Activated CD8-positive, alpha-beta T cell treated with anti-CD3 and anti-CD28 coated beads, Interleukin-2, amount 10 ng/mL, durations not matched to agents 7 days and 5 days (primary cell): ENCODE data around the gene MVK. TPM values are rescaled to one million over a fixed set of nuclear protein-coding genes. Genes with fewer than 3 reads are reported as not detected.

Experiments used
- ATAC-seq: fragments of 150-1000 bp; cut with Tn5 transposase; one replicate; pipeline ENCODE4 v1.10.0; 2021; ENCODE audit warnings: moderate library complexity
- CTCF ChIA-PET: fragments of 350-600 bp; sonication (Branson Sonifier 250); formaldehyde crosslinking; loops from one replicate; lab custom pipeline; 2021; ENCODE audit warnings: antibody characterized with exemption; lab: Charles Lee
- POLR2A ChIA-PET: fragments of 350-600 bp; sonication (Branson Sonifier 250); formaldehyde crosslinking; loops from one replicate; lab custom pipeline; 2021; ENCODE audit warnings: antibody characterized with exemption; lab: Charles Lee
- DNase-seq: peaks from one replicate; pipeline ENCODE4 v3.0.0-alpha.2; 2020
- H3K27ac Mint-ChIP-seq: one replicate; pipeline ENCODE4 v1.8.0; 2021; ENCODE audit warnings: mild to moderate bottlenecking, mixed read lengths
- H3K27me3 Mint-ChIP-seq: one replicate; pipeline ENCODE4 v1.8.0; 2021; ENCODE audit warnings: low read depth, mixed read lengths
- H3K36me3 Mint-ChIP-seq: one replicate; pipeline ENCODE4 v1.8.0; 2021; ENCODE audit warnings: low read depth, mixed read lengths
- H3K4me1 Mint-ChIP-seq: one replicate; pipeline ENCODE4 v1.8.0; 2021; ENCODE audit warnings: low read depth, mixed read lengths
- H3K4me3 Mint-ChIP-seq: one replicate; pipeline ENCODE4 v1.8.0; 2021; ENCODE audit warnings: mild to moderate bottlenecking, mixed read lengths
- H3K9me3 Mint-ChIP-seq: one replicate; pipeline ENCODE4 v1.8.0; 2022; ENCODE audit warnings: mixed read lengths; ENCODE audit not compliant: insufficient read depth
- total RNA-seq, 2 experiments: library from RNA; stranded (reverse); gene quantifications; one replicate each; pipeline ENCODE4 v1.2.3, GENCODE V29; 2021

The MVK gene
- total RNA-seq, 2 experiments from 2014 or later, result 25.0 to 28.5 TPM

DNA sequence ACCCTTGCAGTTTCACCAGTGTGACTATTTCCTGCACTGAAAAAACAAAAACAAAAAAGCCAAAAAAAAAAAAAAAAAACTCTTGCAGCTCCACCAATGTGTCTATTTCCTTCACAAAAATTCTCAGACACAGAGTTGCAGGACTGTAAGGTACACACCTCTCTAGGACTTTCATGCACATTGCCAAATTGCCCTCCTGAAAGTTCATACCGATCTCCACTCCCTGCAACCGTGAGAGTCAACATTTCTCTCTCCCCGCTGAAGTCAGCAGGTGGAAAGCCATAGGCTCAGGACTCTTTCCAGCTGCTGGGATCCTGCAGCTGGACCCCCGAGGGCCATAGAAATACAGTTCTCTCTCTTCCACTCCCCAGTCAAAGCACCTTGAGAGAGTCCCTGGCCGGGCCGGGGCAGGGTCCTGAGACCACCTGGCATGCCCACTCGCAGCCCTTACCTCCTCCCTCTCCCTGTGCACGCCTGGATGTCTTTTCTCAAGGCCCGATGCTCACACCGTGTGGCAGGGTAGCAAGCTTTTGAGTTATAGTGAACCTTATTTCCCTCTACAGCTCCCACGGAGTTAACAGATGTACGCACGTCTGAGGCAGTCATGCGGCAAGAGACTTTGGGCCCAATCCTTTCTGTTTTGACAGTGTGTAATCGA is 23.9 kb upstream of the MVK start:
- Mint-ChIP-seq H3K27ac (no peak overlapping the region), H3K4me1 (peaks cover 7% of the 10 kb centered on the region), H3K4me3 (no peak overlapping the region), H3K36me3 (no peaks in the 10 kb centered on the region), H3K9me3 (no peaks in the 10 kb centered on the region), H3K27me3 (peaks cover 17% of the 10 kb centered on the region)
- ATAC-seq (no peak), DNase-seq (no peak)
- CTCF ChIA-PET, result no interaction called here
- POLR2A ChIA-PET, result no interaction called here

DNA sequence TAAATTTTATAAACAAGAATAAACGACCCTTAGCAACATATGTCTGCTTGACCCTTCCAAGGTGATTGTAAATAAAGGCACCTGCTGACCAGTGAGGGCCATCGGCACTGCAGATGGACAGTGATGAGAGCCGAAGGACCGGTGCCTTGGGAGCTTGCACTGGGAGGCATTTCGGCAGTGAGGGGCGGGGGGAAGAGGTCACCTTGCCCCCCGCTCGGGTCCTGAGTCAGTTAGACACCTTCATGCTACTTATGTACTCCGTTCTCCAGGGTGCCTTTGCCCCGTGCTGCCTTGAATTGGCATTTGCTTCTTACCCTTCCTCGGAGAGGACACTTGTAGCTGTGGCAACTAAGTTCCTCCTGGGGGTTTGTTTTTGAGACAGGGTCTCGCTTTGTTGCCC is 23.3 kb upstream of the MVK start:
- H3K4me1 Mint-ChIP-seq, result peaks cover 2% of the 10 kb centered on the region
- ATAC-seq, result no peak
- no peak overlapping the region for H3K27ac Mint-ChIP-seq
- ChIA-PET POLR2A (no interaction called here), CTCF (no interaction called here)
- H3K27me3 Mint-ChIP-seq, result peaks cover 17% of the 10 kb centered on the region
- H3K36me3 Mint-ChIP-seq, result no peaks in the 10 kb centered on the region
- H3K9me3 Mint-ChIP-seq, result no peaks in the 10 kb centered on the region
- H3K4me3 Mint-ChIP-seq, result no peak overlapping the region
- no peak for DNase-seq

DNA sequence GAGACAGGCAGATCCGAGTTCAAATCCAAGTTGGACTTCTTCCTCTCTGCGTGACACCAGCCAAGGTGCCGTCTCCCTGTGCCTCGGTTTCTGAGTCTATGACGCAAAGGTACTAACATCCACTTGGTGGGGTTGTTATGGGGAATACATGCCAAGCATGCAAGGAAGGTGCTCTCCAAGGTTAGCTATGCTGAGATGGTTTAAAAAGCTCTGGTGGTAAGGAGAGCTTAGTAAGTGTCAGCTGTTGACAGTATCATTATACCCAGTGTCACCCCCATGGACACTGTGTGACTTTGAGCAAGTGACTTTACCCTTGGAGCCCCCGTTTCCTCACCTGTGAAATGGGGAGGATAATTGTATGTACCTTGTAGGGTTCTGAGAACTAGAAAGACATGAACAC is 22.5 kb upstream of the MVK start:
- ATAC-seq (no peak), DNase-seq (no peak)
- no peaks in the 10 kb centered on the region for H3K4me1 Mint-ChIP-seq
- no peaks in the 10 kb centered on the region for H3K36me3 Mint-ChIP-seq
- H3K9me3 Mint-ChIP-seq, result no peaks in the 10 kb centered on the region
- H3K27me3 Mint-ChIP-seq, result peaks cover 17% of the 10 kb centered on the region
- H3K4me3 Mint-ChIP-seq, result no peak overlapping the region
- ChIA-PET CTCF (interaction anchor here (0.7 kb wide), 1 partner anchor 46 kb away, joined by 3 read pairs; no protein-coding TSS in a partner anchor), POLR2A (no interaction called here)
- H3K27ac Mint-ChIP-seq, result no peak overlapping the region

- POLR2A ChIA-PET, result no interaction called here
- H3K4me1 Mint-ChIP-seq, result no peaks in the 10 kb centered on the region
- no peak for ATAC-seq
- no peak overlapping the region for H3K4me3 Mint-ChIP-seq
- no peak for DNase-seq
- peaks cover 9% of the 10 kb centered on the region for H3K27me3 Mint-ChIP-seq
- no peaks in the 10 kb centered on the region for H3K36me3 Mint-ChIP-seq
- H3K9me3 Mint-ChIP-seq, result no peaks in the 10 kb centered on the region
- H3K27ac Mint-ChIP-seq, result no peak overlapping the region
- CTCF ChIA-PET, result interaction anchor here (1.6 kb wide), 1 partner anchor 125 kb away, joined by 3 read pairs; no protein-coding TSS in a partner anchor
Measured at GRCh38 chr12:109552971-109553370, 20.6 kb upstream of the MVK start.

DNA sequence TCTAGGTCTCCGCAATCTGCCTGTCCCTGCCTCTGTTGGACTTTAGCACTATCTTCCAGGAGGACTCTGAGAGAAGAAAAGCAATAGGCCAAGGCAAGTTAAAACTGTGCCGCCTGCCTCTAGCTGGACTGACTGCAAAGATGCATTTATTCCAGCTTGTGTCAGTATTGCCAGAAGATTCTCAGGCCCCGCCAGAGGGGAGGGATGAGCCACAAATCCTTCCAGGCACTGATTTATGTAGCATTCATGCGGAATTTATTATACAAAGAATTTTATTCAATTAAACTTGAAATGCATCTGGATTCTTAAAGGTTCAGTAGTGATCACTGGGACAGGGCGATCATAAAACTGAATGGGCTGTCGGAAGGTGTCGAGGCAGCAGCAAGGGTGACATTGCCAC is 20.1 kb upstream of the MVK start:
- H3K27me3 Mint-ChIP-seq, result peaks cover 7% of the 10 kb centered on the region
- DNase-seq (no peak), ATAC-seq (no peak)
- ChIA-PET POLR2A (no interaction called here), CTCF (interaction anchor here (1.6 kb wide), 1 partner anchor 125 kb away, joined by 3 read pairs; no protein-coding TSS in a partner anchor)
- H3K9me3 Mint-ChIP-seq, result no peaks in the 10 kb centered on the region
- H3K4me3 Mint-ChIP-seq, result no peak overlapping the region
- H3K27ac Mint-ChIP-seq, result no peak overlapping the region
- H3K36me3 Mint-ChIP-seq, result no peaks in the 10 kb centered on the region
- H3K4me1 Mint-ChIP-seq, result no peaks in the 10 kb centered on the region

DNA sequence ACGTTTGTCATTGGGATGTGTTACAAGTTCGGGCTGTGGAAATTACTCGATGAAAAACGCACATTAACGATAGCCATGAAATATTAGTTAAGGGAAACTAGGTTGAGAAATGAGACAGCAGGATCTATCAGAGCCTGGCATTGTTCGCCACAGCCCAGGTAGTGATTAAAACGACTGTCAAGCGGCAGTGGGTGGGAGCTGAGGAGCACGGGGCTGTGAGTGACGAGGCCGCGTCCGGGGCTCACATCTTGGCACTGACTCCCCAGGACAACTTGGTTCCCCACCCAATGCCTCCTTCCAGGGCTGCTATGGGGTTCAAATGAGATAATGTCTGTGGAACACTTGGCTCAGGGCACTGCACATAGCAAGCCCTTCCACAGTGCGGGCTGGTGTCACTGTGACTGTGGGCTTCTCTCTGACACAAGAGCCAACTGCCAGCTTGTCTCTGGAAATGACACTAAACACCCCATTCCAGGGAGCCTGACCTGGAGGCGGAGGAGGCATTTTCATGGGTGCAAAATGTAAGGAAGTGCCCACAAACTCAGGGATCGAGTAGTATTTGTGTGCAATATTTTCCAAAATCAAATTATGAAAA is 19.6 kb upstream of the MVK start:
- Mint-ChIP-seq H3K4me1 (no peaks in the 10 kb centered on the region), H3K27me3 (peaks cover 4% of the 10 kb centered on the region), H3K27ac (no peak overlapping the region), H3K36me3 (no peaks in the 10 kb centered on the region), H3K9me3 (no peaks in the 10 kb centered on the region), H3K4me3 (no peak overlapping the region)
- ATAC-seq (no peak), DNase-seq (no peak)
- ChIA-PET POLR2A (no interaction called here), CTCF (interaction anchor here (1.6 kb wide), 1 partner anchor 126 kb away, joined by 3 read pairs; no protein-coding TSS in a partner anchor)

GRCh38 chr12:109554761-109555160 is 18.8 kb upstream of the MVK start:
- POLR2A ChIA-PET, result no interaction called here
- ATAC-seq (no peak), DNase-seq (no peak)
- Mint-ChIP-seq H3K27ac (no peak overlapping the region), H3K4me3 (no peak overlapping the region), H3K9me3 (no peaks in the 10 kb centered on the region), H3K4me1 (no peaks in the 10 kb centered on the region), H3K36me3 (no peaks in the 10 kb centered on the region), H3K27me3 (no peaks in the 10 kb centered on the region)
- CTCF ChIA-PET, result no interaction called here

DNA sequence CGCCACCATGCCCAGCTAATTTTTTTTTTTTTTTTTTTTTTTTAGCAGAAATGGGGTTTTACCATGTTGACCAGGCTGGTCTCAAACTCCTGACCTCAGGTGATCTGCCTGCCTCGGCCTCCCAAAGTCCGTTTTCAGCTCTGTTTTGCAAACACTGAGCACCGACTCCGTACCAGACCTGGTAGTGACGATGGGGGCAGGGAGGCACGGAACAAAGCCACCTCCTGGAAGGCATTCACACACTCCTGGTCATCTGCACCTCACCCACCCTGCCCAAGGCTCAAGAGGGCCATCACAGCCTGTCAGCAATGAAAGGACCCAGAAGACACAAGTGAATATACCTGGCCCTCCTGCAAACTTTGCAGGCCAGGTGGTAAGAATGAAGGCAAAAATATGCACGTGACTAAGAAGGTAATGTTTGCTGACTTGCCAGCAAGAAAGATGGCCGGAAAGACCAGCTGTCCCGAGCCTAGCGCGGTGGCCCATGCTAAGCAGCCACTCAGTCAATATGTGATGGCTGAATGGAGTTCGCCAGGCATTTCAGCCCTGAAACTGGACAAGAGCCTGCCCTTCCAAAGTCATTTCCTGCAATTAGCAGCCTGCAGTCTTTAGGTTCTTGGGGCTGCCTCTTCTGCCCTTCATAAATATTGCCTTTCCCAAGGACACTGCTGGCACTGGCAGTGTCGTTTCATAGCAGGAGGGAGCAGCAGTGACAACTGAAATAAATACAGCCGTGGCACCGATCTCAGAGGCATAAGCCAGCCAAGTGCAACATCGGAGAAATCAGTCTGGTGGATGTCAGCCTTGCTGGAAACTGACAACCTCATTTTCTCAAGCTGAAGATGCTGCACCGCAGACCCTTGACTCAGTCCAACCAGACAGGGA is 17.9 kb upstream of the MVK start:
- no peak overlapping the region for H3K27ac Mint-ChIP-seq
- ChIA-PET POLR2A (no interaction called here), CTCF (interaction anchor here (0.8 to 1.1 kb wide), 2 partner anchors 36 to 121 kb away, joined by 3 read pairs; no protein-coding TSS in a partner anchor)
- H3K4me1 Mint-ChIP-seq, result no peaks in the 10 kb centered on the region
- no peaks in the 10 kb centered on the region for H3K27me3 Mint-ChIP-seq
- no peaks in the 10 kb centered on the region for H3K36me3 Mint-ChIP-seq
- ATAC-seq (no peak), DNase-seq (no peak)
- H3K9me3 Mint-ChIP-seq, result no peaks in the 10 kb centered on the region
- H3K4me3 Mint-ChIP-seq, result no peak overlapping the region

GRCh38 chr12:109557200-109557599 is 16.4 kb upstream of the MVK start:
- POLR2A ChIA-PET, result no interaction called here
- CTCF ChIA-PET, result no interaction called here
- DNase-seq (no peak), ATAC-seq (no peak)
- Mint-ChIP-seq H3K9me3 (peaks cover 4% of the 10 kb centered on the region), H3K27ac (no peak overlapping the region), H3K36me3 (peaks cover 8% of the 10 kb centered on the region), H3K4me3 (no peak overlapping the region), H3K27me3 (no peaks in the 10 kb centered on the region), H3K4me1 (no peaks in the 10 kb centered on the region)

DNA sequence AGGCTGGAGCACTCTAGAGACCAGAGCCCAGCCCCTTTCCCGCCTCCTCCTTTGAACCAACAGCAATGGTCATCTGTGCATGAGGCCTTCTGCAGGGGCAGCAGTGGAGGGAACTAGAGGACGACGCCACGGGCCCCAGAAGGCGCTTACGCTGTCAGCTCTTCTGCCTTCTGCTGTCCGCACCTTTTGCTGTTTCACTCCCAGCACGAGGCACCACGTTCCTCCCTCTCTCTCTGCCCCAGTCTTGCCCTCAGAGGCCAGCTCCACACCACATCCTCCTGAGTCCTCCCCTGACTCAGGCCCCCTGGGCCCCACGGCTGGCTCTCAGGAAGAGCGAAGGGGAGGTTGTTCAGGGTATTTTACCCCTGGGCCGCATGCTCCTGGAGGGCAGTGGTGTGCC is 15.8 kb upstream of the MVK start:
- ChIA-PET POLR2A (no interaction called here), CTCF (no interaction called here)
- Mint-ChIP-seq H3K4me1 (no peaks in the 10 kb centered on the region), H3K9me3 (peaks cover 4% of the 10 kb centered on the region), H3K27ac (no peak overlapping the region), H3K27me3 (no peaks in the 10 kb centered on the region), H3K36me3 (peaks cover 13% of the 10 kb centered on the region), H3K4me3 (no peak overlapping the region)
- no peak for ATAC-seq
- DNase-seq, result no peak

- H3K9me3 Mint-ChIP-seq, result peaks cover 4% of the 10 kb centered on the region
- no peaks in the 10 kb centered on the region for H3K4me1 Mint-ChIP-seq
- POLR2A ChIA-PET, result no interaction called here
- H3K27me3 Mint-ChIP-seq, result no peaks in the 10 kb centered on the region
- no peak overlapping the region for H3K4me3 Mint-ChIP-seq
- CTCF ChIA-PET, result no interaction called here
- no peak for DNase-seq
- peaks cover 17% of the 10 kb centered on the region for H3K36me3 Mint-ChIP-seq
- ATAC-seq, result no peak
- H3K27ac Mint-ChIP-seq, result no peak overlapping the region
Measured at GRCh38 chr12:109558374-109559199, 15.0 kb upstream of the MVK start.
